Measurements from ENCODE around the gene CPOX. TPM values are rescaled to one million over a fixed set of nuclear protein-coding genes. Genes with fewer than 3 reads are reported as not detected.

Gene CPOX
- total and polyA plus RNA-seq, 2 of the 8 experiments (the other 6 are each of a cell fraction or from before 2014, with no cell fraction given): 17.4 to 27.0 TPM

DNA sequence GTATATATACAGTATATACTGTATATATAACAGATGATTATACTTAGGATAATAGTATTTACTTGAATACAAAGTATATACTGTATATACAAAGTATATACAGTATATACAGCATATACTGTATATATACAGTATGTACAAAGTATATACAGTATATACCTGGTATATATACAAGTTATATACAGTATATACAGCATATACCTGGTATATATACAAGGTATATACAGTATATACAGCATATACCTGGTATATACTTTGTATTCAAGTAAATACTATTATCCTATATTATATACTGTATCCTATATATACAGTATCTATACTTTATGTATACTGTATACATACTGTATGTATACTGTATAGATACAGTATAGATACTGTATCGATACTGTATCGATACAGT, 14.6 kb upstream of the CPOX start:
- H2BK120ac ChIP-seq (replicated peaks; ENCODE audit: low read depth, low read length): no peak overlapping the region
- ChIA-PET POLR2A (ENCODE audit: partially characterized antibody) (no interaction called here), CTCF (ENCODE audit: partially characterized antibody) (no interaction called here)
- H3K4ac ChIP-seq (replicated peaks; ENCODE audit: insufficient read length, low read depth, low read length): no peak overlapping the region
- no peak overlapping the region for H3K18ac ChIP-seq (ENCODE audit: extremely low read depth, low read length)
- H3K14ac ChIP-seq (ENCODE audit: insufficient read length): no peak overlapping the region
- no peak overlapping the region for H2AK5ac ChIP-seq (ENCODE audit: low read depth, low read length)
- no peak overlapping the region for H3K9ac ChIP-seq (replicated peaks in 1 of 4; ENCODE audit: extremely low read depth in 1 of 4, low read depth in 3 of 4, low read length in 3 of 4)
- no peak overlapping the region for H3K4me3 ChIP-seq (ENCODE audit: extremely low read depth in 1 of 4, insufficient read depth in 2 of 4, low read depth in 3 of 4, low read length in 4 of 4)
- no peak overlapping the region for H2BK5ac ChIP-seq (ENCODE audit: low read depth, low read length)
- H2BK20ac ChIP-seq (ENCODE audit: low read length): no peak overlapping the region
- H3K27ac ChIP-seq (ENCODE audit: low read depth, low read length): no peak overlapping the region
- no peak overlapping the region for H4K5ac ChIP-seq (ENCODE audit: insufficient read length, low read depth, low read length)
- no peak overlapping the region for H4K91ac ChIP-seq (replicated peaks; ENCODE audit: insufficient read length, low read length)
- no peaks in the 10 kb centered on the region for H3K4me1 ChIP-seq (replicated peaks in 1 of 4; ENCODE audit: control insufficient read depth in 3 of 4, insufficient read depth in 4 of 4, low read length in 3 of 4)
- no peak overlapping the region for H2BK12ac ChIP-seq (ENCODE audit: low read depth, low read length)
- H3K23ac ChIP-seq (ENCODE audit: insufficient read length): no peak overlapping the region
- no peaks in the 10 kb centered on the region for H4K20me1 ChIP-seq (replicated peaks in 1 of 2; ENCODE audit: control insufficient read depth in 1 of 2, insufficient read depth in 2 of 2, low read length in 2 of 2)
- no peaks in the 10 kb centered on the region for H3K79me1 ChIP-seq (ENCODE audit: low read depth, low read length)
- DNase-seq (ENCODE audit: low read depth in 1 of 2, low spot score in 2 of 2) (no peak), FAIRE-seq (no peak)
- no peaks in the 10 kb centered on the region for H3K79me2 ChIP-seq (ENCODE audit: control insufficient read depth in 1 of 2, insufficient read depth in 2 of 2, low read length in 2 of 2)
- no peak overlapping the region for H4K8ac ChIP-seq (ENCODE audit: extremely low read depth, insufficient read depth, low read length)
- no peak overlapping the region for H3K56ac ChIP-seq (replicated peaks; ENCODE audit: insufficient read length, low read depth, low read length)
- 67% methylated on average over 2 of the region's 2 CpGs; no CpG with 5 or more reads in 1 of the 2 experiments for WGBS, 2 experiments (ENCODE audit: extremely low coverage in 1 of 2, insufficient coverage in 1 of 2, insufficient read length in 1 of 2, insufficient replicate concordance in 2 of 2, low coverage in 1 of 2, low lambda C conversion rate in 2 of 2, missing lambda C conversion rate in 1 of 2)
- no peaks in the 10 kb centered on the region for H3K23me2 ChIP-seq (ENCODE audit: low read depth, low read length)
- H3K4me2 ChIP-seq (ENCODE audit: insufficient read depth in 1 of 2, low read depth in 2 of 2, low read length in 2 of 2): no peak overlapping the region
- no peak overlapping the region for H2BK15ac ChIP-seq (ENCODE audit: low read length)
- no peaks in the 10 kb centered on the region for H3K27me3 ChIP-seq (replicated peaks in 1 of 4; ENCODE audit: control insufficient read depth in 3 of 4, extremely low read depth in 1 of 4, insufficient read depth in 3 of 4, low read length in 3 of 4)
- no peak overlapping the region for H2AFZ ChIP-seq (ENCODE audit: low read length)
- H3K9me3 ChIP-seq (ENCODE audit: insufficient read depth in 2 of 2, low read depth in 1 of 2, low read length in 1 of 2): no peaks in the 10 kb centered on the region
- H3K36me3 ChIP-seq (ENCODE audit: control insufficient read depth in 2 of 4, insufficient read depth in 4 of 4, low read length in 3 of 4): no peaks in the 10 kb centered on the region
- TF ChIP-seq CHD1 (IDR thresholded peaks at IDR 0.05; ENCODE audit: low read depth, low read length): no peak
- TF ChIP-seq POLR2AphosphoS5 (IDR thresholded peaks at IDR 0.05; ENCODE audit: low read depth, low read length): no peak
- TF ChIP-seq HDAC6 (IDR thresholded peaks at IDR 0.05; ENCODE audit: low read depth, low read length): no peak
- no peak for TF ChIP-seq SIX5 (IDR thresholded peaks at IDR 0.05; ENCODE audit: low read depth, low read length)
- TF ChIP-seq EZH2 (IDR thresholded peaks at IDR 0.05; ENCODE audit: low read depth, low read length, severe bottlenecking): no peak
- TF ChIP-seq SRF (IDR thresholded peaks at IDR 0.05; ENCODE audit: low read depth, low read length): no peak
- TF ChIP-seq E2F6 (IDR thresholded peaks at IDR 0.05): no peak
- TF ChIP-seq CREB1 (IDR thresholded peaks at IDR 0.05): no peak
- no peak for TF ChIP-seq EP300 (IDR thresholded peaks at IDR 0.05; ENCODE audit: borderline replicate concordance in 1 of 2, low read depth in 2 of 2, low read length in 2 of 2)
- TF ChIP-seq, protein P1, sequence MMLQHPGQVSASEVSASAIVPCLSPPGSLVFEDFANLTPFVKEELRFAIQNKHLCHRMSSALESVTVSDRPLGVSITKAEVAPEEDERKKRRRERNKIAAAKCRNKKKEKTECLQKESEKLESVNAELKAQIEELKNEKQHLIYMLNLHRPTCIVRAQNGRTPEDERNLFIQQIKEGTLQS (IDR thresholded peaks at IDR 0.05; ENCODE audit: insufficient read depth, low read depth, low read length): no peak
- TF ChIP-seq BCL11A (IDR thresholded peaks at IDR 0.05; ENCODE audit: low read depth in 2 of 2, low read length in 2 of 2): no peak
- no peak for TF ChIP-seq MAFK (IDR thresholded peaks at IDR 0.05; ENCODE audit: low read depth, low read length)
- TF ChIP-seq SP2 (IDR thresholded peaks at IDR 0.05; ENCODE audit: low read length): no peak
- no peak for TF ChIP-seq CTBP2 (IDR thresholded peaks at IDR 0.05; ENCODE audit: borderline replicate concordance, insufficient read depth, insufficient read length, low read length)
- no peak for TF ChIP-seq TAF1 (IDR thresholded peaks at IDR 0.05; ENCODE audit: low read depth, low read length)
